Left ventricle myocardium inferior (tissue), 1 donor: ENCODE results near the gene DYNC1H1. TPM values are rescaled to one million over a fixed set of nuclear protein-coding genes. Genes with fewer than 3 reads are reported as not detected.

Experiments used
- DNase-seq: peaks from one replicate; pipeline ENCODE4 v3.0.0-alpha.2; 2020
- H3K27ac ChIP-seq: fragments of 200-600 bp; replicated peaks from 2 replicates; pipeline ENCODE4 v1.8.0; 2021
- H3K27me3 ChIP-seq: fragments of 200-600 bp; 2 replicates; pipeline ENCODE4 v1.8.0; 2021; ENCODE audit warnings: low read depth
- H3K36me3 ChIP-seq: fragments of 200-600 bp; 2 replicates; pipeline ENCODE4 v1.8.0; 2021
- H3K4me1 ChIP-seq: fragments of 200-600 bp; 2 replicates; pipeline ENCODE4 v1.8.0; 2021
- H3K4me3 ChIP-seq: fragments of 200-600 bp; 2 replicates; pipeline ENCODE4 v1.8.0; 2021; ENCODE audit warnings: mild to moderate bottlenecking, moderate library complexity
- H3K9me3 ChIP-seq: fragments of 200-600 bp; replicated peaks from 2 replicates; pipeline ENCODE4 v1.8.0; 2021
- intact Hi-C: fragments of 100-400 bp; cut with micrococcal nuclease; formaldehyde crosslinking; loops from one replicate; pipeline ENCODE4 v1.11.0; 2022
- total RNA-seq: library from RNA; stranded (reverse); fragmentation: NEBNext Ultra II Directional; extraction: Animal tissue kit (Norgen Biotek cat#: 25700); gene quantifications from one replicate; pipeline ENCODE4 v1.2.1, GENCODE V29; 2021
- TF ChIP-seq, protein P1 (sequence below): fragments of 200-600 bp; IDR thresholded peaks from 2 replicates; pipeline ENCODE4 v1.8.0; 2021; ENCODE audit warnings: antibody characterized with exemption, mild to moderate bottlenecking, borderline replicate concordance
- donor health status: DM: no; HTN: yes; CAD: no; lungs with severe emphysema.

Gene DYNC1H1
- total RNA-seq, 1 donor from 2014 or later = 402 TPM

- Histone ChIP-seq H3K27ac (no peak overlapping the region), H3K4me1 (peaks cover 4% of the 10 kb centered on the region), H3K4me3 (no peak overlapping the region), H3K36me3 (no peaks in the 10 kb centered on the region), H3K27me3 (no peaks in the 10 kb centered on the region), H3K9me3 (no peaks in the 10 kb centered on the region)
- TF ChIP-seq, protein P1, sequence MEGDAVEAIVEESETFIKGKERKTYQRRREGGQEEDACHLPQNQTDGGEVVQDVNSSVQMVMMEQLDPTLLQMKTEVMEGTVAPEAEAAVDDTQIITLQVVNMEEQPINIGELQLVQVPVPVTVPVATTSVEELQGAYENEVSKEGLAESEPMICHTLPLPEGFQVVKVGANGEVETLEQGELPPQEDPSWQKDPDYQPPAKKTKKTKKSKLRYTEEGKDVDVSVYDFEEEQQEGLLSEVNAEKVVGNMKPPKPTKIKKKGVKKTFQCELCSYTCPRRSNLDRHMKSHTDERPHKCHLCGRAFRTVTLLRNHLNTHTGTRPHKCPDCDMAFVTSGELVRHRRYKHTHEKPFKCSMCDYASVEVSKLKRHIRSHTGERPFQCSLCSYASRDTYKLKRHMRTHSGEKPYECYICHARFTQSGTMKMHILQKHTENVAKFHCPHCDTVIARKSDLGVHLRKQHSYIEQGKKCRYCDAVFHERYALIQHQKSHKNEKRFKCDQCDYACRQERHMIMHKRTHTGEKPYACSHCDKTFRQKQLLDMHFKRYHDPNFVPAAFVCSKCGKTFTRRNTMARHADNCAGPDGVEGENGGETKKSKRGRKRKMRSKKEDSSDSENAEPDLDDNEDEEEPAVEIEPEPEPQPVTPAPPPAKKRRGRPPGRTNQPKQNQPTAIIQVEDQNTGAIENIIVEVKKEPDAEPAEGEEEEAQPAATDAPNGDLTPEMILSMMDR = no peak
- no peak for DNase-seq
- intact Hi-C loops = no loop called here
Measured at GRCh38 chr14:102097441-102098135, 133.2 kb downstream of the DYNC1H1 start.

GRCh38 chr14:102103062-102103695 lies 138.8 kb downstream of the DYNC1H1 start:
- no peaks in the 10 kb centered on the region for H3K4me1 ChIP-seq
- no peaks in the 10 kb centered on the region for H3K27me3 ChIP-seq
- DNase-seq = no peak
- intact Hi-C loops = no loop called here
- TF ChIP-seq, protein P1 = no peak
- no peaks in the 10 kb centered on the region for H3K9me3 ChIP-seq
- no peaks in the 10 kb centered on the region for H3K36me3 ChIP-seq
- no peak overlapping the region for H3K27ac ChIP-seq
- no peak overlapping the region for H3K4me3 ChIP-seq

DNA sequence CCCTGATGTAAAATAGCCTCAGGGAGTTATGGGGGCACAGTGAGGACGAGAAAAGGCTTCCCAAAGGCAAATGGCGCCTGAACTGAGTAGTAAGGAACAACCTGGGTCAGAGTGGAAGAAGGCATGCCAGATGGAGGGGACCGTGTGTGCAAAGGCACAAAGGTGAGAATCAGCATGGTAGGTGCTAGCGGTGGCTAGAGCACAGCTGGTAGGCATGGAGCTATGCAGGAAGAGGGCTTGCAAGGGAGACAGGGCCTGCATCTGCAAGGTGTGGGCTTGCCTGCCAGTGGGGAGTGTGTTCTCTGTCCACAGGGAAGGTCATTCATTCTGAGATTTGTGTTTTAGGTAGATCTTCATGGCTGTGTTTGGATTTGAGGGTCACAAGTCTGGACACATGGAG lies 141.0 kb downstream of the DYNC1H1 start:
- no peaks in the 10 kb centered on the region for H3K4me1 ChIP-seq
- H3K27ac ChIP-seq = no peak overlapping the region
- H3K9me3 ChIP-seq = no peaks in the 10 kb centered on the region
- no peaks in the 10 kb centered on the region for H3K36me3 ChIP-seq
- intact Hi-C loops = no loop called here
- DNase-seq = no peak
- no peaks in the 10 kb centered on the region for H3K27me3 ChIP-seq
- H3K4me3 ChIP-seq = no peak overlapping the region
- TF ChIP-seq, protein P1 = no peak

Other genes with a start within 250 kb of the DYNC1H1 start
- 198 TPM for gene PPP2R5C, start 202.9 kb upstream of the DYNC1H1 start, total RNA-seq
- gene HSP90AA1, start 122.5 kb downstream of the DYNC1H1 start, total RNA-seq = 423 TPM
- gene WDR20, start 175.3 kb downstream of the DYNC1H1 start, total RNA-seq = 20.9 TPM